GM19035 (cell line): ENCODE data around the gene HBE1.
"Not testable (repeated sequence)": the region's sequence is repeated elsewhere in the genome, so short reads cannot be mapped to it uniquely, and the experiment has no call there.

ENCODE experiments used
- ATAC-seq: cut with Tn5 transposase; IDR thresholded peaks from one replicate; pipeline ENCODE4 v1.9.1; 2021; ENCODE audit not compliant: unreplicated experiment

The HBE1 gene

GRCh38 chr11:5253440-5253839 lies 16.3 kb downstream of the HBE1 start:
- not testable (repeated sequence) for ATAC-seq

GRCh38 chr11:5252919-5253265 lies 16.9 kb downstream of the HBE1 start:
- ATAC-seq = no peak

- ATAC-seq = no peak
Measured at GRCh38 chr11:5252192-5252918, 17.4 kb downstream of the HBE1 start.

- ATAC-seq = no peak
Measured at GRCh38 chr11:5251746-5252145, 18.0 kb downstream of the HBE1 start.

GRCh38 chr11:5250543-5251204 lies 19.1 kb downstream of the HBE1 start:
- ATAC-seq = no peak

GRCh38 chr11:5249807-5250396 lies 19.8 kb downstream of the HBE1 start, which contains the start of gene HBG1:
Gene HBG1 (minus strand): TSS chr11:5249857. CDS start chr11:5249804, 53 bp downstream.
- not testable (repeated sequence) for ATAC-seq

- not testable (repeated sequence) for ATAC-seq
Measured at GRCh38 chr11:5248498-5248897, 21.2 kb downstream of the HBE1 start.

GRCh38 chr11:5247472-5248192 lies 22.1 kb downstream of the HBE1 start:
- no peak for ATAC-seq

- no peak for ATAC-seq
Measured at GRCh38 chr11:5246772-5247471, 22.8 kb downstream of the HBE1 start.

- ATAC-seq = no peak
Measured at GRCh38 chr11:5245155-5245554, 24.6 kb downstream of the HBE1 start.

- ATAC-seq = no peak
Measured at GRCh38 chr11:5243816-5244180, 25.9 kb downstream of the HBE1 start.

- ATAC-seq = no peak
Measured at GRCh38 chr11:5242933-5243815, 26.6 kb downstream of the HBE1 start.

- no peak for ATAC-seq
Measured at GRCh38 chr11:5242208-5242607, 27.5 kb downstream of the HBE1 start.

- ATAC-seq = no peak
Measured at GRCh38 chr11:5241458-5241857, 28.3 kb downstream of the HBE1 start.

GRCh38 chr11:5240458-5240857 lies 29.3 kb downstream of the HBE1 start:
- no peak for ATAC-seq

- no peak for ATAC-seq
Measured at GRCh38 chr11:5240056-5240455, 29.7 kb downstream of the HBE1 start.

- no peak for ATAC-seq
Measured at GRCh38 chr11:5239046-5239445, 30.7 kb downstream of the HBE1 start.

GRCh38 chr11:5238486-5238885 lies 31.3 kb downstream of the HBE1 start:
- ATAC-seq = no peak

GRCh38 chr11:5237420-5237819 lies 32.3 kb downstream of the HBE1 start:
- no peak for ATAC-seq
